HepG2 (cell line): ENCODE measurements around the gene PADI2. TPM values are rescaled to one million over a fixed set of nuclear protein-coding genes. Genes with fewer than 3 reads are reported as not detected.

Source experiments
- ATAC-seq: fragments of 200-7000 bp; cut with Tn5 transposase; 3 replicates; pipeline ENCODE4 v1.9.1; 2020; ENCODE audit warnings: mild to moderate bottlenecking, moderate library complexity
- BruUV-seq: library from RNA; stranded (reverse); fragments of 400-500 nt; replicated peaks from 2 replicates; lab custom pipeline; 2021; lab: Mats Ljungman, UMichigan
- CTCF ChIA-PET: fragments of 300-600 bp; formaldehyde crosslinking; extraction: SDS; loops from one replicate; lab custom pipeline; 2021; ENCODE audit warnings: low total read pairs, inconsistent platforms, low intra/inter-chr PET ratio; lab: Yijun Ruan, JAX
- POLR2A ChIA-PET: fragments of 350-600 bp; sonication (Branson Sonifier 250); formaldehyde crosslinking; loops from one replicate; lab custom pipeline; 2020; ENCODE audit warnings: antibody characterized with exemption, inconsistent platforms; lab: Yijun Ruan, JAX
- DNase-seq: peaks from one replicate; pipeline ENCODE4 v3.0.0-alpha.2; 2015; ENCODE audit warnings: low spot score
- FAIRE-seq: peaks from 3 replicates; lab custom pipeline; 2011; peaks lifted over from hg19 to GRCh38; lab: Jason Lieb, UNC
- H2AFZ ChIP-seq: one replicate; pipeline ENCODE4 v1.6.1; 2011; ENCODE audit warnings: low read length, inconsistent platforms
- H3K27ac ChIP-seq: fragments of 300-600 bp; 3 replicates; pipeline ENCODE4 v1.8.0; 2011; ENCODE audit warnings: mixed run types, mild to moderate bottlenecking, mixed read lengths, low read length, inconsistent platforms; ENCODE audit not compliant: insufficient read depth; ENCODE audit errors: extremely low read length
- H3K27me3 ChIP-seq, 2 experiments: fragments of 200-600 bp in 1 of 2; 2 replicates in 1 of 2; 3 replicates in 1 of 2; pipeline versions ENCODE4 v1.6.0 to v1.8.0; 2011; ENCODE audit warnings: low read length in 2 of 2, mild to moderate bottlenecking in 2 of 2, moderate library complexity in 2 of 2, inconsistent platforms in 1 of 2; ENCODE audit not compliant: insufficient read depth in 2 of 2, control insufficient read depth in 1 of 2
- H3K36me3 ChIP-seq, 2 experiments: fragments of 200-600 bp in 1 of 2; replicated peaks in 1 of 2; 2 replicates in 1 of 2; 3 replicates in 1 of 2; pipeline versions ENCODE4 v1.5.1 to v1.8.0; 2011; ENCODE audit warnings: low read length in 2 of 2, inconsistent platforms in 1 of 2; ENCODE audit not compliant: insufficient read depth in 2 of 2, control insufficient read depth in 1 of 2
- H3K4me1 ChIP-seq: 2 replicates; pipeline ENCODE4 v1.5.1; 2012; ENCODE audit warnings: low read length, inconsistent platforms; ENCODE audit not compliant: insufficient read depth
- H3K4me2 ChIP-seq: 2 replicates; pipeline ENCODE4 v1.6.0; 2011; ENCODE audit warnings: low read depth, low read length, inconsistent platforms
- H3K4me3 ChIP-seq, 3 experiments: fragments of 200-600 bp in 1 of 3; sonication (generic), shearing (Covaris generic) in 1 of 3; replicated peaks in 1 of 3; 2 replicates each; pipeline ENCODE4 v1.5.1; 2011 to 2016; ENCODE audit warnings: low read length in 3 of 3, inconsistent platforms in 2 of 3, low read depth in 2 of 3, mild to moderate bottlenecking in 2 of 3, control low read depth in 1 of 3, mixed read lengths in 1 of 3; ENCODE audit not compliant: insufficient read depth in 1 of 3
- H3K79me2 ChIP-seq: one replicate; pipeline ENCODE4 v1.6.1; 2011; ENCODE audit warnings: low read length, inconsistent platforms; ENCODE audit not compliant: insufficient read depth
- H3K9ac ChIP-seq: 2 replicates; pipeline ENCODE4 v1.6.0; 2011; ENCODE audit warnings: mild to moderate bottlenecking, low read depth, low read length, inconsistent platforms; ENCODE audit not compliant: insufficient read depth
- H3K9me3 ChIP-seq: 2 replicates; pipeline ENCODE4 v1.5.1; 2012; ENCODE audit warnings: mild to moderate bottlenecking, low read length
- H4K20me1 ChIP-seq: 2 replicates; pipeline ENCODE4 v1.6.0; 2011; ENCODE audit warnings: inconsistent platforms, mild to moderate bottlenecking, low read length, moderate library complexity; ENCODE audit not compliant: insufficient read depth
- ARID5B ChIP-seq: IDR thresholded peaks from 2 replicates; pipeline ENCODE4 v1.4.0; 2020; ENCODE audit warnings: mild to moderate bottlenecking, missing genetic modification reagents
- FOXP1 ChIP-seq, 2 experiments: fragments of 450-650 bp in 1 of 2; IDR thresholded peaks; 2 replicates each; pipeline ENCODE4 v1.6.1; 2017 to 2018; ENCODE audit warnings: antibody characterized with exemption in 1 of 2
- GATAD2A ChIP-seq: IDR thresholded peaks from 2 replicates; pipeline ENCODE4 v1.6.1; 2016
- HNF4A ChIP-seq: sonication (generic); formaldehyde crosslinking; IDR thresholded peaks from 2 replicates; pipeline ENCODE4 v1.4.0; 2020; ENCODE audit warnings: missing genetic modification reagents
- IRF1 ChIP-seq: sonication (generic); formaldehyde crosslinking; IDR thresholded peaks from 2 replicates; pipeline ENCODE4 v1.4.0; 2020; ENCODE audit warnings: low read depth, mild to moderate bottlenecking, missing genetic modification reagents
- NR0B2 ChIP-seq: sonication (generic); formaldehyde crosslinking; IDR thresholded peaks from 2 replicates; pipeline ENCODE4 v1.4.0; 2020; ENCODE audit warnings: mild to moderate bottlenecking, missing genetic modification reagents
- PAXIP1 ChIP-seq: sonication (generic); formaldehyde crosslinking; conservative IDR thresholded peaks from 2 replicates; pipeline ENCODE4 v1.4.0; 2020; ENCODE audit warnings: mild to moderate bottlenecking, missing genetic modification reagents, moderate library complexity
- RARA ChIP-seq: IDR thresholded peaks from 2 replicates; pipeline ENCODE4 v1.6.1; 2016; ENCODE audit warnings: missing genetic modification reagents, missing compliant biosample characterization
- ZNF234 ChIP-seq: sonication (generic); formaldehyde crosslinking; conservative IDR thresholded peaks from 2 replicates; pipeline ENCODE4 v1.5.1; 2020; ENCODE audit warnings: mild to moderate bottlenecking, missing genetic modification reagents
- ZNF362 ChIP-seq: sonication (generic); formaldehyde crosslinking; IDR thresholded peaks from 2 replicates; pipeline ENCODE4 v1.4.0; 2020; ENCODE audit warnings: missing genetic modification reagents, mild to moderate bottlenecking, borderline replicate concordance
- ZNF83 ChIP-seq: sonication (generic); formaldehyde crosslinking; IDR thresholded peaks from 2 replicates; pipeline ENCODE4 v1.4.0; 2020; ENCODE audit warnings: missing genetic modification reagents, mild to moderate bottlenecking, borderline replicate concordance
- ZZZ3 ChIP-seq: sonication (generic); formaldehyde crosslinking; IDR thresholded peaks from 2 replicates; pipeline ENCODE4 v1.4.0; 2020; ENCODE audit warnings: missing genetic modification reagents, mild to moderate bottlenecking, borderline replicate concordance
- WGBS: methylation state at CpG from one replicate; pipeline ENCODE4 v1.1.6; 2017; ENCODE audit warnings: low lambda C conversion rate; 5-methylcytosine and 5-hydroxymethylcytosine counted together
- in situ Hi-C: cut with HindIII; loops from 2 replicates; pipeline ENCODE4 v1.10.0; 2017; ENCODE audit warnings: low pct_unique_long_range_greater_than_20kb; ENCODE audit not compliant: extremely low pct_ligation_motif_present
- intact Hi-C: fragments of 100-400 bp; cut with micrococcal nuclease; formaldehyde crosslinking; loops from one replicate; pipeline ENCODE4 v1.10.0; 2022; ENCODE audit not compliant: unreplicated experiment
- polyA plus RNA-seq, 8 experiments: library from polyadenylated mRNA; depleted of rRNA in 3 of 8; stranded (reverse) in 7 of 8; unstranded in 1 of 8; fragments of >200 nt; fragmentation: Illumina TruSeq in 4 of 8; extraction: Trizol in 4 of 8; gene quantifications; 2 replicates each; pipeline versions ENCODE4 v1.2.1 to v1.2.3, GENCODE V29; 2011 to 2016; ENCODE audit warnings: low read depth in 4 of 8, missing spikeins in 1 of 8, mixed read lengths in 1 of 8; ENCODE audit not compliant: insufficient read depth in 1 of 8
- total RNA-seq, 5 experiments: library from RNA; depleted of rRNA; stranded (reverse); fragments of >200 nt; fragmentation: Illumina TruSeq; extraction: Trizol; gene quantifications; 2 replicates each; pipeline ENCODE4 v1.2.3, GENCODE V29; 2016; ENCODE audit warnings: low read depth in 1 of 5

The PADI2 gene
- total and polyA plus RNA-seq, 2 of the 13 experiments (the other 11 are each of a cell fraction or from before 2014, with no cell fraction given) = not detected

GRCh38 chr1:17052641-17053040 lies 66.6 kb downstream of the PADI2 start (continued):
- TF ChIP-seq ZZZ3 (CRISPR knock-in tag) (no peak), IRF1 (CRISPR knock-in tag) (no peak)

GRCh38 chr1:17052038-17052437 lies 67.2 kb downstream of the PADI2 start:
- peak overlapping the region; percentile 96 for H3K4me2 ChIP-seq
- BruUV-seq = no TSS peak
- H3K9me3 ChIP-seq = no peaks in the 10 kb centered on the region
- in situ Hi-C loops = no loop called here
- H3K79me2 ChIP-seq = peaks cover 23% of the 10 kb centered on the region
- peak overlapping the region in 2 of 3 experiments; percentile 93 to 94; a peak in 2 of 6 replicates for H3K4me3 ChIP-seq
- FAIRE-seq = no peak
- H3K27me3 ChIP-seq = no peaks in the 10 kb centered on the region; a peak in 1 of 5 replicates
- H3K27ac ChIP-seq = no peak overlapping the region
- peaks cover 45% of the 10 kb centered on the region for H3K4me1 ChIP-seq
- no peaks in the 10 kb centered on the region for H4K20me1 ChIP-seq
- peak overlapping the region; percentile 82; the same call in 1 of the 2 replicates for H3K9ac ChIP-seq
- ChIA-PET CTCF (no interaction called here), POLR2A (interaction anchor here (0.7 kb wide), 1 partner anchor 104 kb away, joined by 3 read pairs; no protein-coding TSS in a partner anchor)
- WGBS = 33% methylated on average over 1 of the region's 1 CpG
- H2AFZ ChIP-seq = no peak overlapping the region
- intact Hi-C loops = no loop called here
- DNase-seq = peak; percentile 24
- H3K36me3 ChIP-seq = peaks cover 0 to 3% of the 10 kb centered on the region in 2 experiments; a peak in 1 of 5 replicates
- ATAC-seq = no peak
- TF ChIP-seq HNF4A (CRISPR knock-in tag) = peak; percentile 45
- 0 out of 2 replicates have a peak, but pooled peaks have one; percentile 27 for TF ChIP-seq ARID5B (CRISPR knock-in tag)
- TF ChIP-seq PAXIP1 (CRISPR knock-in tag) = peak; percentile 31; the same call in 1 of the 2 replicates
- no peak for TF ChIP-seq FOXP1 (IDR thresholded peaks at IDR 0.05)
- 0 out of 2 replicates have a peak, but pooled peaks have one; percentile 9 for TF ChIP-seq FOXP1 (CRISPR knock-in tag; IDR thresholded peaks at IDR 0.05)
- TF ChIP-seq NR0B2 = no peak
- TF ChIP-seq ZNF83 (CRISPR knock-in tag) = no peak
- no peak for TF ChIP-seq ZNF362
- 0 out of 2 replicates have a peak, but pooled peaks have one; percentile 19 for TF ChIP-seq GATAD2A (CRISPR knock-in tag)
- TF ChIP-seq RARA (CRISPR knock-in tag) = peak; percentile 11; the same call in 1 of the 2 replicates
- TF ChIP-seq ZNF234 (CRISPR knock-in tag) = no peak
